Forelimb muscle (tissue), 1 donor: Measurements from ENCODE around the gene STXBP4. TPM values are rescaled to one million over a fixed set of nuclear protein-coding genes. Genes with fewer than 3 reads are reported as not detected.
A peak's percentile ranks its signal among the peaks of the same experiment; 100 is the strongest.

Source experiments
- DNase-seq: peaks from one replicate; pipeline ENCODE4 v3.0.0-alpha.2; 2013; ENCODE audit warnings: low read depth
- polyA plus RNA-seq: library from polyadenylated mRNA; unstranded; fragments of 120-200 nt; gene quantifications from one replicate; pipeline ENCODE4 v1.2.1, GENCODE V29; 2013; ENCODE audit not compliant: insufficient read length

Gene STXBP4
- polyA plus RNA-seq, 1 donor: 3.5 TPM

- DNase-seq: no peak
Measured at GRCh38 chr17:54971147-54971546, 2.6 kb downstream of the STXBP4 start.

GRCh38 chr17:54971901-54972300 is 3.3 kb downstream of the STXBP4 start:
- DNase-seq: no peak

- no peak for DNase-seq
Measured at GRCh38 chr17:54972406-54973138, 4.0 kb downstream of the STXBP4 start.

GRCh38 chr17:54974759-54975158 is 6.2 kb downstream of the STXBP4 start:
- no peak for DNase-seq

- no peak for DNase-seq
Measured at GRCh38 chr17:54976316-54976715, 7.8 kb downstream of the STXBP4 start.

- no peak for DNase-seq
Measured at GRCh38 chr17:54977744-54978143, 9.2 kb downstream of the STXBP4 start.

- no peak for DNase-seq
Measured at GRCh38 chr17:54979657-54980056, 11.1 kb downstream of the STXBP4 start.

- DNase-seq: no peak
Measured at GRCh38 chr17:54980375-54980774, 11.8 kb downstream of the STXBP4 start.

- no peak for DNase-seq
Measured at GRCh38 chr17:54982399-54982798, 13.8 kb downstream of the STXBP4 start.

- no peak for DNase-seq
Measured at GRCh38 chr17:54983260-54983659, 14.7 kb downstream of the STXBP4 start.

- no peak for DNase-seq
Measured at GRCh38 chr17:54985476-54985875, 16.9 kb downstream of the STXBP4 start.

GRCh38 chr17:54990118-54990517 is 21.6 kb downstream of the STXBP4 start:
- DNase-seq: no peak

- DNase-seq: no peak
Measured at GRCh38 chr17:54991567-54991966, 23.0 kb downstream of the STXBP4 start.

- peak; percentile 17 for DNase-seq
Measured at GRCh38 chr17:54992797-54993639, 24.5 kb downstream of the STXBP4 start.

GRCh38 chr17:54996441-54996840 is 27.9 kb downstream of the STXBP4 start:
- no peak for DNase-seq

GRCh38 chr17:55002458-55002857 is 33.9 kb downstream of the STXBP4 start:
- DNase-seq: no peak

GRCh38 chr17:55004484-55004883 is 35.9 kb downstream of the STXBP4 start:
- DNase-seq: no peak

GRCh38 chr17:55005520-55005919 is 37.0 kb downstream of the STXBP4 start:
- no peak for DNase-seq

- DNase-seq: no peak
Measured at GRCh38 chr17:55023626-55024025, 55.1 kb downstream of the STXBP4 start.

- no peak for DNase-seq
Measured at GRCh38 chr17:55037828-55038227, 69.3 kb downstream of the STXBP4 start.

GRCh38 chr17:55038291-55038690 is 69.7 kb downstream of the STXBP4 start:
- no peak for DNase-seq

- peak; percentile 6 for DNase-seq
Measured at GRCh38 chr17:55040611-55041010, 72.0 kb downstream of the STXBP4 start.

- DNase-seq: no peak
Measured at GRCh38 chr17:55053855-55054254, 85.3 kb downstream of the STXBP4 start.
